H1 (cell line): ENCODE data around the gene TEX44. TPM values are rescaled to one million over a fixed set of nuclear protein-coding genes. Genes with fewer than 3 reads are reported as not detected.

Experiments used
- ATF3 ChIP-seq: IDR thresholded peaks from 2 replicates; pipeline ENCODE4 v1.6.1; 2011; ENCODE audit warnings: low read depth, mild to moderate bottlenecking, low read length; ENCODE audit not compliant: insufficient read depth
- CBX8 ChIP-seq: fragments of 300-800, 300-1000 bp; sonication (generic); IDR thresholded peaks from 2 replicates; pipeline ENCODE4 v1.7.1; 2016; ENCODE audit warnings: low read depth, low read length, borderline replicate concordance
- CTBP2 ChIP-seq: IDR thresholded peaks from 2 replicates; pipeline ENCODE4 v1.7.0; 2011; ENCODE audit warnings: borderline replicate concordance, mild to moderate bottlenecking, moderate library complexity, mixed read lengths, low read length; ENCODE audit not compliant: insufficient read depth, insufficient read length
- GTF2F1 ChIP-seq: IDR thresholded peaks from 2 replicates; pipeline ENCODE4 v1.6.1; 2012; ENCODE audit warnings: low read depth, low read length, improper control_type of control experiment, borderline replicate concordance
- HDAC2 ChIP-seq, 2 experiments: fragments of 300-600 bp in 1 of 2; sonication (generic) in 1 of 2; IDR thresholded peaks; 2 replicates each; pipeline ENCODE4 v1.6.1; 2011 to 2012; ENCODE audit warnings: low read depth in 2 of 2, low read length in 2 of 2, mild to moderate bottlenecking in 2 of 2, moderate library complexity in 2 of 2, borderline replicate concordance in 1 of 2, inconsistent platforms in 1 of 2
- NANOG ChIP-seq: IDR thresholded peaks from 2 replicates; pipeline ENCODE4 v1.6.1; 2011; ENCODE audit warnings: low read length, low read depth, mild to moderate bottlenecking, inconsistent platforms; ENCODE audit not compliant: insufficient read depth, poor library complexity, severe bottlenecking
- NRF1 ChIP-seq: IDR thresholded peaks from 2 replicates; pipeline ENCODE4 v1.6.1; 2011; ENCODE audit warnings: mild to moderate bottlenecking, low read depth, low read length, improper control_type of control experiment
- SIX5 ChIP-seq: IDR thresholded peaks from 2 replicates; pipeline ENCODE4 v1.6.1; 2011; ENCODE audit warnings: mild to moderate bottlenecking, low read depth, low read length
- polyA plus RNA-seq, 7 experiments: library from polyadenylated mRNA; depleted of rRNA in 3 of 7; stranded (reverse) in 5 of 7; unstranded in 2 of 7; fragments of >200 nt in 5 of 7; fragments of 200-250 nt in 2 of 7; gene quantifications; 1 replicate in 5 of 7; 2 replicates in 1 of 7; 4 replicates in 1 of 7; pipeline versions ENCODE4 v1.2.1 to v1.2.3, GENCODE V29; 2011 to 2013; ENCODE audit warnings: missing spikeins in 2 of 7, mixed read lengths in 2 of 7
- total RNA-seq: library from RNA; stranded (reverse); fragmentation: NEBNext Ultra II Directional; extraction: Animal tissue kit (Norgen Biotek cat#: 25700); gene quantifications from 2 replicates; pipeline ENCODE4 v1.2.1, GENCODE V29; 2021

The TEX44 gene
- total and polyA plus RNA-seq, 2 of the 8 experiments (the other 6 are each of a cell fraction or from before 2014, with no cell fraction given), result not detected

- TF ChIP-seq NANOG (no peak), NRF1 (no peak), CTBP2 (no peak), GTF2F1 (no peak), HDAC2 (IDR thresholded peaks at IDR 0.05; ENCODE audit: borderline replicate concordance in 1 of 2, low read depth in 2 of 2, low read length in 2 of 2) (no peak), CBX8 (no peak), ATF3 (no peak), SIX5 (no peak)
- TF ChIP-seq, all 59 proteins: peak for 0
Measured at GRCh38 chr2:231632559-231633142, 40.0 kb downstream of the TEX44 start (continued).
